ENCODE results near the gene BUB3.

BUB3 gene

GRCh38 chr10:123160311-123160980, 6.2 kb downstream of the BUB3 start:
- peaks cover 64% of the 10 kb centered on the region for H3K4me1 ChIP-seq (ENCODE audit: insufficient read depth, low read length)
- H3K4me2 ChIP-seq (ENCODE audit: insufficient read depth, low read length): peak overlapping the region; percentile 83

DNA sequence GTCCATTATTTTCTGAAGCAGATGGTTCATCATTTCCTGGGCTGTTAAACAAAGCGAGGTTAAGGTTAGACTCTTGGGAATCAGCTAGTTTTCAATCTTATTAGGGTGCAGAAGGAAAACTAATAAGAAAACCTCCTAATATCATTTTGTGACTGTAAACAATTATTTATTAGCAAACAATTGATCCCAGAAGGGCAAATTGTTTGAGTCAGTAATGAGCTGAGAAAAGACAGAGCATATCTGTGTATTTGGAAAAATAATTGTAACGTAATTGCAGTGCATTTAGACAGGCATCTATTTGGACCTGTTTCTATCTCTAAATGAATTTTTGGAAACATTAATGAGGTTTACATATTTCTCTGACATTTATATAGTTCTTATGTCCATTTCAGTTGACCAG, 10.1 kb downstream of the BUB3 start:
- no peak for ATAC-seq (ENCODE audit: insufficient read depth, low read depth)
- Histone ChIP-seq H3K4me2 (ENCODE audit: insufficient read depth, low read length) (no peak overlapping the region), H3K36me3 (ENCODE audit: insufficient read depth, low read length) (peaks cover 94% of the 10 kb centered on the region), H3K9me3 (ENCODE audit: insufficient read depth, low read length, severe bottlenecking) (no peaks in the 10 kb centered on the region), H3K4me3 (ENCODE audit: low read depth in 1 of 2, low read length in 2 of 2) (no peak overlapping the region), H3K9ac (ENCODE audit: low read depth, low read length) (no peak overlapping the region), H3K27me3 (ENCODE audit: insufficient read depth, low read length, poor library complexity) (no peaks in the 10 kb centered on the region), H4K20me1 (ENCODE audit: insufficient read depth, low read length) (peaks cover 48% of the 10 kb centered on the region; the same call in 1 of the 2 replicates), H3K27ac (ENCODE audit: low read length) (no peak overlapping the region), H3K4me1 (ENCODE audit: insufficient read depth, low read length) (peaks cover 25% of the 10 kb centered on the region), H2AFZ (ENCODE audit: low read depth, low read length) (no peak overlapping the region), H3K79me2 (ENCODE audit: insufficient read depth, low read length) (peaks cover 84% of the 10 kb centered on the region)
- no peak for DNase-seq
- TF ChIP-seq, protein P1, sequence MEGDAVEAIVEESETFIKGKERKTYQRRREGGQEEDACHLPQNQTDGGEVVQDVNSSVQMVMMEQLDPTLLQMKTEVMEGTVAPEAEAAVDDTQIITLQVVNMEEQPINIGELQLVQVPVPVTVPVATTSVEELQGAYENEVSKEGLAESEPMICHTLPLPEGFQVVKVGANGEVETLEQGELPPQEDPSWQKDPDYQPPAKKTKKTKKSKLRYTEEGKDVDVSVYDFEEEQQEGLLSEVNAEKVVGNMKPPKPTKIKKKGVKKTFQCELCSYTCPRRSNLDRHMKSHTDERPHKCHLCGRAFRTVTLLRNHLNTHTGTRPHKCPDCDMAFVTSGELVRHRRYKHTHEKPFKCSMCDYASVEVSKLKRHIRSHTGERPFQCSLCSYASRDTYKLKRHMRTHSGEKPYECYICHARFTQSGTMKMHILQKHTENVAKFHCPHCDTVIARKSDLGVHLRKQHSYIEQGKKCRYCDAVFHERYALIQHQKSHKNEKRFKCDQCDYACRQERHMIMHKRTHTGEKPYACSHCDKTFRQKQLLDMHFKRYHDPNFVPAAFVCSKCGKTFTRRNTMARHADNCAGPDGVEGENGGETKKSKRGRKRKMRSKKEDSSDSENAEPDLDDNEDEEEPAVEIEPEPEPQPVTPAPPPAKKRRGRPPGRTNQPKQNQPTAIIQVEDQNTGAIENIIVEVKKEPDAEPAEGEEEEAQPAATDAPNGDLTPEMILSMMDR (IDR thresholded peaks at IDR 0.05; ENCODE audit: borderline replicate concordance, extremely low read depth, low read length, poor library complexity, severe bottlenecking): no peak
- TF ChIP-seq EZH2 (IDR thresholded peaks at IDR 0.05; ENCODE audit: borderline replicate concordance, low read depth, low read length, severe bottlenecking): no peak

More at GRCh38 chr10:123160311-123160980, 6.2 kb downstream of the BUB3 start:
- H2AFZ ChIP-seq (ENCODE audit: low read depth, low read length): no peak overlapping the region
- H4K20me1 ChIP-seq (ENCODE audit: insufficient read depth, low read length): peaks cover 58% of the 10 kb centered on the region; the same call in 1 of the 2 replicates
- peak overlapping the region in 1 of 2 experiments; percentile 31; a peak in 1 of 4 replicates for H3K4me3 ChIP-seq (ENCODE audit: low read depth in 1 of 2, low read length in 2 of 2)
- ATAC-seq (ENCODE audit: insufficient read depth, low read depth): peak; percentile 95
- TF ChIP-seq EZH2 (IDR thresholded peaks at IDR 0.05; ENCODE audit: borderline replicate concordance, low read depth, low read length, severe bottlenecking): no peak
- TF ChIP-seq, protein P1 (IDR thresholded peaks at IDR 0.05; ENCODE audit: borderline replicate concordance, extremely low read depth, low read length, poor library complexity, severe bottlenecking): no peak
- H3K9ac ChIP-seq (ENCODE audit: low read depth, low read length): no peak overlapping the region
- H3K9me3 ChIP-seq (ENCODE audit: insufficient read depth, low read length, severe bottlenecking): no peaks in the 10 kb centered on the region
- H3K79me2 ChIP-seq (ENCODE audit: insufficient read depth, low read length): peaks cover 97% of the 10 kb centered on the region
- peaks cover 98% of the 10 kb centered on the region for H3K36me3 ChIP-seq (ENCODE audit: insufficient read depth, low read length)
- peak overlapping the region; percentile 63 for H3K27ac ChIP-seq (ENCODE audit: low read length)
- DNase-seq: peak; percentile 38
- no peaks in the 10 kb centered on the region for H3K27me3 ChIP-seq (ENCODE audit: insufficient read depth, low read length, poor library complexity)

DNA sequence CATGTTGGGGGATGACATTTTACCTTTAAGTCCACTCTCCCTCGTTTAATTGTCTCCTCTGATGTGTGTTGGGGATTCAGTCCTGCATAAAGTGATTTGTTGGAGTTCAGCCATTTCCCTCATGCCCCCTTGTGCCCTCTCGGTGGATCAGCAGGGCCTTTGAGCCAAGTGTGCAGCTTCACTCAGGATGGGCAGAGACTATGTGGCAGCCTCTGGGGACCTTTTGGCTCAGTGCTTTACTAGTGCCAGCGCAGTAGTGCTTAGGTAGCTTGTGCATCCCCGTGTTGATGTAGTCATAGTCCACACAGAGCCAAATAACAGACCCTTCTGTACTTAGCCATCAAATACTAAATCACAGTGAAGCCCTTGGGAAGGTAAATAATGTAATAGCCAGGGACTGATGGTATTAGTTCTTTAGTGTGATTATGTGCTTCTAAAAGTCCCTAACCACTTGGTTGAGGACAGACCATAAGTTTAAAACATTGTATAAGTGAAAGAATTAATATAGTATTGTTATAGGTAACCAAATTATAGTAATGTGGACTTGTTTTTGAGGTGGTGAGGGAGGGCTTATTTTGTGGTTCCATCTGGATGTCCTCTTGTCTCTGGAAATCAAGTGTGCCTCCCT, 11.4 kb downstream of the BUB3 start:
- Histone ChIP-seq H3K79me2 (ENCODE audit: insufficient read depth, low read length) (peaks cover 73% of the 10 kb centered on the region), H3K9ac (ENCODE audit: low read depth, low read length) (no peak overlapping the region), H3K27me3 (ENCODE audit: insufficient read depth, low read length, poor library complexity) (no peaks in the 10 kb centered on the region), H3K4me3 (ENCODE audit: low read depth in 1 of 2, low read length in 2 of 2) (no peak overlapping the region), H3K36me3 (ENCODE audit: insufficient read depth, low read length) (peaks cover 90% of the 10 kb centered on the region), H3K4me2 (ENCODE audit: insufficient read depth, low read length) (no peak overlapping the region), H3K9me3 (ENCODE audit: insufficient read depth, low read length, severe bottlenecking) (no peaks in the 10 kb centered on the region), H3K4me1 (ENCODE audit: insufficient read depth, low read length) (peaks cover 12% of the 10 kb centered on the region), H3K27ac (ENCODE audit: low read length) (no peak overlapping the region), H2AFZ (ENCODE audit: low read depth, low read length) (no peak overlapping the region), H4K20me1 (ENCODE audit: insufficient read depth, low read length) (peaks cover 44% of the 10 kb centered on the region; the same call in 1 of the 2 replicates)
- TF ChIP-seq, protein P1 (IDR thresholded peaks at IDR 0.05; ENCODE audit: borderline replicate concordance, extremely low read depth, low read length, poor library complexity, severe bottlenecking): peak; percentile 28
- no peak for TF ChIP-seq EZH2 (IDR thresholded peaks at IDR 0.05; ENCODE audit: borderline replicate concordance, low read depth, low read length, severe bottlenecking)
- no peak for DNase-seq
- no peak for ATAC-seq (ENCODE audit: insufficient read depth, low read depth)
